Hematopoietic multipotent progenitor cell treated with erythropoietin and hydrocortisone succinate and interleukin-3 and kit ligand, for 4 days (in vitro differentiated cells): Measurements from ENCODE around the gene KTN1.

Experiments used
- DNase-seq: peaks from one replicate; pipeline ENCODE4 v3.0.0-alpha.2; 2015

Gene KTN1

DNA sequence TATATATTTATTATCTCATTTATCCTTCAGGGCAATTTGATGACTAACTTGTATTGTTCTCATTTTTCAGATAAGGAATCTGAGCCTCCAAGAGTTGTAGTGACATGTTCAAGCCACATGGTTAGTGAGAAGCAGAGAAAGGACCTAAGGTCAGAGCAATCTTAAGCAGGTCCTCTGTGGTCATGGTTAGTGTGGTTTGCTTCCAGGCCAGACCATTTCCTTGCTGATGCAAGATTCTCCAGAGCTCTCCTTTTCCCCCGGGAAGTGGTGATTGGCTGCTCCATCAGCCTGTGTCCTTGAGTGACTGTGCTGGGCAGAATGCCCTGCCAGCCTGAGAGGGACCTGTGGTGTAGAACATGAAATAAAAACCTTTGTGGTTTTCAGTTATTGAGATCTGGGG is 141.3 kb downstream of the KTN1 start:
- peak; percentile 43 for DNase-seq

- DNase-seq: no peak
Observed at GRCh38 chr14:55722054-55722453, 142.0 kb downstream of the KTN1 start.

DNA sequence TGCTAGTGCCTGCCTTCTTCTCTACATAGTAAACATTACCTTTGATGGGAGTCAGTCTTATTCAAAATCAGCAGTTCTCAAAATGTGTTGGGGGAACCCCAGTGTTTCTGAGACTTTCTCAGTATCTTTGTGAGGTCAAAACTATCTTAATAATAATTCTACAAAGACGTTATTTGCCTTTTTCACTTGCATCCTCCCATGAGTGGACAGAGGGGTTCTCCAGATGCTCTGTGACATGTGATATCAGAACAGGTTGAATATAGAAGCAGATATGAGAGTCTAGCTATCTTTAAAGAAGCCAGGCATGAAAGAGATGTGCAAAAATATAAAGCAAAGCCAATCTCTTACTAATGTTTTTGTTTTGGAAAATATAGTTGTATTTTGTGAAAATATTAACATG is 144.7 kb downstream of the KTN1 start:
- no peak for DNase-seq

DNA sequence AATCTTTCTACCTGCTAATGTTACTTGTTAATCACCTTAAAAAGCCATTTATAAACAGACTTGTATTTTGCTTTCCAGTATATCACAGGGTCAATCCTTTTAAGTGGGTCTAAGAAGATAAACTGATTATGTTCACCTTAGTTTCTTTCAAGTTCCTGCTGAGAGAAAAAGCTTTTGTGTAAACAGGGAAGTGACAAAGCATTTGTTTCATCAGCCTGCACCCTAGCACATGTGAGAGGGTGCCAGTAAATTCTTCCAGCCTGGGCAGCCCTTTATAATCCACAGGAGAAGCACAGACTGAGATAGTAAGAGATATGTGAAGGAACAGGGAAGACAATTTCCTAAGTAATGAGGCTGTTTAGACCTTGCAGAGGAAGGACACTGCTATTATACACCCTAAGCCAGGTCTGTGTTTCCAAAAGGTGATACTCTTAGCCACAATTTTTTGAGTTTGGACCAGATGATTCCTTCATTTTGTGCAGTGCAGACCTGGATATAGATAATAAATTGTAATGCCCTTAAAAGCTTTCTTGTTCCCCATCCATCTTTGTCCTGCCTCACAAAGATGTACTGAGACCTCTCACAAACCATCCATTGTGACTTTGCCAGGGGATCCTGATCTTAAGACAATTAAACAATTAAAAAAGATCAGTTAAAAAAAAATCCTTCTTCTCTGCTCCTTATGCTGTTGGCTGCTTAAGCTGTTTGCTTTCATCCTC is 150.7 kb downstream of the KTN1 start:
- peak; percentile 11 for DNase-seq

GRCh38 chr14:55731311-55731872 is 151.4 kb downstream of the KTN1 start:
- no peak for DNase-seq

GRCh38 chr14:55731881-55732498 is 152.0 kb downstream of the KTN1 start:
- DNase-seq: peak; percentile 71

GRCh38 chr14:55733599-55733998 is 153.6 kb downstream of the KTN1 start:
- no peak for DNase-seq
